SU-DHL-6 (cell line): Measurements from ENCODE around the gene DYNC2H1.

Experiments used
- H2AFZ ChIP-seq: fragments of 200-600 bp; sonication (generic); 2 replicates; pipeline ENCODE4 v1.6.1; 2014; ENCODE audit warnings: low read depth, mild to moderate bottlenecking, moderate library complexity, mixed read lengths, antibody characterized with exemption, low read length; ENCODE audit not compliant: severe bottlenecking
- H3F3A ChIP-seq: fragments of 200-600 bp; shearing (Covaris generic); 2 replicates; pipeline ENCODE4 v1.6.0; 2016; ENCODE audit warnings: antibody characterized with exemption, mild to moderate bottlenecking; ENCODE audit not compliant: insufficient read depth
- H3K27ac ChIP-seq: fragments of 200-600 bp; sonication (generic); 2 replicates; pipeline ENCODE4 v1.5.1; 2016; ENCODE audit warnings: low read depth, mild to moderate bottlenecking, low read length, moderate library complexity, mixed read lengths
- H3K27me3 ChIP-seq: fragments of 200-600 bp; sonication (generic), shearing (Covaris generic); 2 replicates; pipeline ENCODE4 v1.6.0; 2014; ENCODE audit warnings: mild to moderate bottlenecking, low read length
- H3K36me3 ChIP-seq: fragments of 200-600 bp; sonication (generic); 2 replicates; pipeline ENCODE4 v1.6.1; 2014; ENCODE audit warnings: mild to moderate bottlenecking, low read length, mixed read lengths
- H3K4me2 ChIP-seq: fragments of 300-600, 200-600 bp; shearing (Covaris generic), sonication (generic); 2 replicates; pipeline ENCODE4 v1.6.0; 2014; ENCODE audit warnings: low read length, low read depth, mild to moderate bottlenecking; ENCODE audit not compliant: poor library complexity, severe bottlenecking
- H3K4me3 ChIP-seq: fragments of 200-600 bp; sonication (generic); 2 replicates; pipeline ENCODE4 v1.5.1; 2014; ENCODE audit warnings: antibody characterized with exemption, low read length, mild to moderate bottlenecking, mixed read lengths; ENCODE audit not compliant: insufficient read depth, poor library complexity, severe bottlenecking
- H3K79me2 ChIP-seq: fragments of 200-600 bp; sonication (generic); 2 replicates; pipeline ENCODE4 v1.6.1; 2014; ENCODE audit warnings: mild to moderate bottlenecking, low read length, moderate library complexity; ENCODE audit not compliant: insufficient read depth
- H3K9ac ChIP-seq: fragments of 200-600 bp; sonication (generic); 2 replicates; pipeline ENCODE4 v1.7.0; 2014; ENCODE audit warnings: mild to moderate bottlenecking, low read length
- H3K9me2 ChIP-seq: fragments of 200-600 bp; sonication (generic); replicated peaks from 2 replicates; pipeline ENCODE4 v1.6.1; 2014; ENCODE audit warnings: low read length; ENCODE audit not compliant: insufficient read depth
- H3K9me3 ChIP-seq: fragments of 200-600 bp; sonication (generic); 2 replicates; pipeline ENCODE4 v1.6.1; 2014; ENCODE audit warnings: low read length, mixed read lengths; ENCODE audit not compliant: insufficient read depth
- H4K20me1 ChIP-seq: fragments of 200-600 bp; sonication (generic); 2 replicates; pipeline ENCODE4 v1.6.1; 2014; ENCODE audit warnings: low read depth, mild to moderate bottlenecking, antibody characterized with exemption, low read length, moderate library complexity, mixed read lengths
- EZH2phosphoT487 ChIP-seq: fragments of 200-600 bp; sonication (generic), shearing (Covaris generic); conservative IDR thresholded peaks from 2 replicates; pipeline ENCODE4 v1.6.1; 2018; ENCODE audit warnings: mild to moderate bottlenecking, antibody characterized with exemption, low read length, moderate library complexity, mixed read lengths
- TF ChIP-seq, protein P1 (sequence below): fragments of 200-600 bp; sonication (generic); IDR thresholded peaks from one replicate; pipeline ENCODE4 v1.5.1; 2017; ENCODE audit warnings: antibody characterized with exemption, mild to moderate bottlenecking, low read length, moderate library complexity; ENCODE audit not compliant: insufficient read depth, poor library complexity, severe bottlenecking

DYNC2H1 gene

DNA sequence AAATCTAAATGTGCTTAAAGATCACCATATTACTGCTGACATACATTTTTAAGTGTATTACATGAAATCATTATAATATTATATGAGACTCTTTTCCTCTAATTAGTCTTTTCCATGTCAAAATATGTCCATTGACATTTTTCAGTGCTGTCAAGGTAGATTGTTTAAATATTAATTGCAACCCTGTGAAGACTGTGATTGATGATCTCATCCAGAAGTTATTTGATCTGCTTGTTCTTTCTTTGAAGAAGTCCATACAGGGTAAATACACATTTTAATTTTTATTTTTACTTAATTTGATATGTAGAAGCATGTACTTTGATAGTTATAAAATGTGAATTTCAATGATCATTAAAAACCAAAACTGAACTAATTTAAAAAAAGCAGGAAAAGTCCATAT is 38.4 kb downstream of the DYNC2H1 start:
- no peak overlapping the region for H2AFZ ChIP-seq
- no peak overlapping the region for H3K4me3 ChIP-seq
- H3K9ac ChIP-seq = no peak overlapping the region
- no peaks in the 10 kb centered on the region for H3K9me3 ChIP-seq
- H3K79me2 ChIP-seq = no peaks in the 10 kb centered on the region
- TF ChIP-seq, protein P1, sequence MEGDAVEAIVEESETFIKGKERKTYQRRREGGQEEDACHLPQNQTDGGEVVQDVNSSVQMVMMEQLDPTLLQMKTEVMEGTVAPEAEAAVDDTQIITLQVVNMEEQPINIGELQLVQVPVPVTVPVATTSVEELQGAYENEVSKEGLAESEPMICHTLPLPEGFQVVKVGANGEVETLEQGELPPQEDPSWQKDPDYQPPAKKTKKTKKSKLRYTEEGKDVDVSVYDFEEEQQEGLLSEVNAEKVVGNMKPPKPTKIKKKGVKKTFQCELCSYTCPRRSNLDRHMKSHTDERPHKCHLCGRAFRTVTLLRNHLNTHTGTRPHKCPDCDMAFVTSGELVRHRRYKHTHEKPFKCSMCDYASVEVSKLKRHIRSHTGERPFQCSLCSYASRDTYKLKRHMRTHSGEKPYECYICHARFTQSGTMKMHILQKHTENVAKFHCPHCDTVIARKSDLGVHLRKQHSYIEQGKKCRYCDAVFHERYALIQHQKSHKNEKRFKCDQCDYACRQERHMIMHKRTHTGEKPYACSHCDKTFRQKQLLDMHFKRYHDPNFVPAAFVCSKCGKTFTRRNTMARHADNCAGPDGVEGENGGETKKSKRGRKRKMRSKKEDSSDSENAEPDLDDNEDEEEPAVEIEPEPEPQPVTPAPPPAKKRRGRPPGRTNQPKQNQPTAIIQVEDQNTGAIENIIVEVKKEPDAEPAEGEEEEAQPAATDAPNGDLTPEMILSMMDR = no peak
- no peak for TF ChIP-seq EZH2phosphoT487
- no peaks in the 10 kb centered on the region for H3F3A ChIP-seq
- no peaks in the 10 kb centered on the region for H3K36me3 ChIP-seq
- no peak overlapping the region for H3K27ac ChIP-seq
- no peak overlapping the region for H3K4me2 ChIP-seq
- H4K20me1 ChIP-seq = no peaks in the 10 kb centered on the region
- no peaks in the 10 kb centered on the region for H3K27me3 ChIP-seq
- no peaks in the 10 kb centered on the region for H3K9me2 ChIP-seq

- no peak overlapping the region for H3K4me3 ChIP-seq
- no peaks in the 10 kb centered on the region for H3K79me2 ChIP-seq
- H3K36me3 ChIP-seq = no peaks in the 10 kb centered on the region
- no peaks in the 10 kb centered on the region for H3K9me3 ChIP-seq
- TF ChIP-seq EZH2phosphoT487 = no peak
- TF ChIP-seq, protein P1 = no peak
- no peaks in the 10 kb centered on the region for H3K9me2 ChIP-seq
- no peak overlapping the region for H2AFZ ChIP-seq
- H3K4me2 ChIP-seq = no peak overlapping the region
- H3F3A ChIP-seq = no peaks in the 10 kb centered on the region
- no peak overlapping the region for H3K9ac ChIP-seq
- no peak overlapping the region for H3K27ac ChIP-seq
- no peaks in the 10 kb centered on the region for H3K27me3 ChIP-seq
- H4K20me1 ChIP-seq = no peaks in the 10 kb centered on the region
Observed at GRCh38 chr11:103157542-103157941, 48.3 kb downstream of the DYNC2H1 start.

- H3K27me3 ChIP-seq = no peaks in the 10 kb centered on the region
- H2AFZ ChIP-seq = no peak overlapping the region
- H3K79me2 ChIP-seq = no peaks in the 10 kb centered on the region
- no peaks in the 10 kb centered on the region for H3K9me3 ChIP-seq
- H3K9me2 ChIP-seq = no peaks in the 10 kb centered on the region
- H3K4me3 ChIP-seq = no peak overlapping the region
- no peaks in the 10 kb centered on the region for H3K36me3 ChIP-seq
- H4K20me1 ChIP-seq = no peaks in the 10 kb centered on the region
- H3K27ac ChIP-seq = no peak overlapping the region
- no peaks in the 10 kb centered on the region for H3F3A ChIP-seq
- H3K9ac ChIP-seq = no peak overlapping the region
- TF ChIP-seq, protein P1 = no peak
- no peak for TF ChIP-seq EZH2phosphoT487
- no peak overlapping the region for H3K4me2 ChIP-seq
Observed at GRCh38 chr11:103164093-103164796, 55.0 kb downstream of the DYNC2H1 start.
